ENCODE data around the gene TMEM270. TPM values are rescaled to one million over a fixed set of nuclear protein-coding genes. Genes with fewer than 3 reads are reported as not detected.

TMEM270 gene
- total and polyA plus RNA-seq, 10 of the 15 experiments (the other 5 are each of a cell fraction or from before 2014, with no cell fraction given), result not detected

GRCh38 chr7:73844848-73845460 is 16.0 kb upstream of the TMEM270 start:
- Histone ChIP-seq H3K79me2 (ENCODE audit: control insufficient read depth, insufficient read depth, low read length) (no peaks in the 10 kb centered on the region), H3K9ac (ENCODE audit: control insufficient read depth, insufficient read depth, low read length) (no peak overlapping the region), H3K36me3 (ENCODE audit: control insufficient read depth in 2 of 2, insufficient read depth in 2 of 2, low read length in 1 of 2) (no peaks in the 10 kb centered on the region), H3K27me3 (replicated peaks in 1 of 2; ENCODE audit: control insufficient read depth in 2 of 2, insufficient read depth in 2 of 2, low read length in 1 of 2) (no peaks in the 10 kb centered on the region), H3K4me3 (no peak overlapping the region), H3K27ac (ENCODE audit: control insufficient read depth, insufficient read depth) (no peak overlapping the region), H4K20me1 (ENCODE audit: control insufficient read depth, insufficient read depth) (no peaks in the 10 kb centered on the region), H3K4me1 (ENCODE audit: control insufficient read depth, insufficient read depth, low read length) (peaks cover 26% of the 10 kb centered on the region), H3K4me2 (ENCODE audit: control insufficient read depth, insufficient read depth) (no peak overlapping the region), H3K9me3 (replicated peaks; ENCODE audit: control insufficient read depth, insufficient read depth, low read length) (no peaks in the 10 kb centered on the region), H2AFZ (ENCODE audit: control insufficient read depth, low read depth, low read length) (no peak overlapping the region)
- intact Hi-C loops (cut with micrococcal nuclease; ENCODE audit: unreplicated experiment) (no loop called here), in situ Hi-C loops (cut with MboI) (no loop called here)
- BruUV-seq (replicated peaks), result no TSS peak
- FAIRE-seq (no peak), DNase-seq (ENCODE audit: low read depth, low spot score) (no peak), ATAC-seq (no peak)
- TF ChIP-seq FOXM1 (IDR thresholded peaks at IDR 0.05; ENCODE audit: low read depth, low read length), result no peak
- no peak for TF ChIP-seq BACH1 (IDR thresholded peaks at IDR 0.05; ENCODE audit: borderline replicate concordance)
- no peak for TF ChIP-seq ZNF217 (IDR thresholded peaks at IDR 0.05)
- TF ChIP-seq NKRF (conservative IDR thresholded peaks at IDR 0.05), result no peak
- TF ChIP-seq SIX5 (IDR thresholded peaks at IDR 0.05; ENCODE audit: low read depth, low read length, severe bottlenecking), result no peak
- ChIA-PET CTCF (interaction anchor here (1.4 to 1.7 kb wide), 2 partner anchors 10 to 11 kb away, joined by 4 to 5 read pairs; no protein-coding TSS in a partner anchor), SMC1A (ENCODE audit: uncharacterized antibody, unreplicated experiment) (interaction anchor here (0.7 to 1.3 kb wide), 3 partner anchors 9 to 13 kb away, joined by 3 to 5 read pairs (median 4); no protein-coding TSS in a partner anchor), RAD21 (ENCODE audit: unreplicated experiment) (no interaction called here), POLR2A (no interaction called here)
- WGBS (ENCODE audit: insufficient coverage, insufficient replicate concordance, low lambda C conversion rate, missing lambda C conversion rate), result 64% methylated on average over 13 of the region's 13 CpGs
